Activated T-cell treated with anti-CD3 and anti-CD28 coated beads for 1 hour (primary cell): ENCODE data around the gene ROR1.
"Not testable (repeated sequence)": the region's sequence is repeated elsewhere in the genome, so short reads cannot be mapped to it uniquely, and the experiment has no call there.

ENCODE experiments used
- DNase-seq: peaks from one replicate; pipeline ENCODE4 v3.0.0-alpha.2; 2020; ENCODE audit warnings: low read depth

The ROR1 gene

DNA sequence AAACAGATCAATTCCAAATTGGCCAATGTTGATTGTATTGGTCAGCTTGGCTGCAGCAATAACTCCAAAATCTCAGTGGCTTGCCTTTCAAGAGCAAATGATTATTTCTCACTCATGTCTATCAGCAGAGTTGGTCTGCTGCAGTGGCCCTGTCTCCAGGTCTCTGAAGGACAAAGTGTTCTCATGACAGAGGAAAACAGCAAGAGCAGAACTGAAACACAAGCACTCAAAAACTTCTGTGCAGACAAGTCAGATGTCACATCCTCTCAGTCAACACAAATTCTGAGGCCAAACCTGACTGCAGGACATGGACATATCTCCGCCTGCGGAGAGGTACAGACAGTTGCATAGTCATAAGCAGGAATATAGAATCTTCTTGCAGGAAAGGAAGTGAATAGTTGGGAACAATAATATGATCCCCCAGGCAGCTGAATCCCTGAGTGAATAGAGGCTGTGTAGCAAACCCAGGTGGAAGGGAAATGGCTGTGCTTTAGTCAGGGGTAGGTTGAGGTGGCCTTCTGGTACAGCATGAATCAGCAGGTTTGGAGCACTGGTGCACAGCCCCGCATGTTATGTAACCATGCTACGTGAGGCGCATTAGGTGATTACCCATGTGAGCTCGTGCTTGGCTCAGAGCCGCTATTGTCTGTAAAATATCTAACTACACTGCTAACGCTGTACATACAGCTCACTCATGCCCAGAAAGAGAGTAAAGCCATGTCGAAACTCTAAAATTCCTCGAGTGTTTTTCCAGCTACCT, 412.5 kb downstream of the ROR1 start:
- DNase-seq, result no peak

GRCh38 chr1:64186898-64187280, 413.1 kb downstream of the ROR1 start:
- DNase-seq, result no peak

GRCh38 chr1:64187646-64188045, 413.8 kb downstream of the ROR1 start:
- DNase-seq, result no peak

DNA sequence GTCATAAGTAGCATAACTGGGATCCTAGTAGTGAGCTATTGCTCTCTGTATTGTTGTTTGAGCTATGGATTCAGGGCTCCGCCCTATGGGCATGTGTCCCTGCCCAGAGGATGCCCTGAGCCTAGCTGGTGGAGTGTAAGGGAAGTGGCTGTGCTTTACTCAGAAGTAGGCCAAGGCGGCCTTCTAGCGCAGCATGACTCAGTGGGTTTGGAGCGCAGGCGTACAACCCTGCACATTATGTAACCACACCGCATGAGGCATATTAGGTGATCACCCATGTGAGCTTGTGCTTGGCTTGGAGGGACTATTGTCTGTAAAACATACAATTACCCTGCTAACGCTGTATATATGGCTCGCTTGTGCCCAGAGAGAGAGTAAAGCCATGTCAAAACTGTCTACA, 418.5 kb downstream of the ROR1 start:
- no peak for DNase-seq

GRCh38 chr1:64194168-64195080, 420.6 kb downstream of the ROR1 start:
- DNase-seq, result no peak

GRCh38 chr1:64195081-64195395, 421.2 kb downstream of the ROR1 start:
- no peak for DNase-seq

- no peak for DNase-seq
Observed at GRCh38 chr1:64196074-64196870, 422.5 kb downstream of the ROR1 start.

DNA sequence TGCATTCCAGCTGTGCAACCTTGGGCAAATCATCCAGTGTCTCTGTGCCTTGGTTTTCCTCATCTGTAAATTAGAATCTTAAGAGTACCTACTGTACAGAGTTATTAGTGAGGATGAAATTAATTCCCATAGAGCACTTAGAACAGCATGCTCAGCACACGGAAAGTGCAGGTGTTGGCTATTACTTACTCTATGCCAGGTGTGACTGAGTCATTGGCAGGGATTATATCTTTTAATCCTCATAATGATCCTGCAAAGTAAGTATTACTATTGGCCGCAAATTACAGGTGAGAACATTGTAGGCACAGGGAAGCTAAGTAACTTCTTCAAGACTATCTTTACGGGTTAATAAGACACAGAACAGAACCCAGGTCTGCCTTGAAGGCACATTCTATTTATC, 423.3 kb downstream of the ROR1 start:
- DNase-seq, result no peak

DNA sequence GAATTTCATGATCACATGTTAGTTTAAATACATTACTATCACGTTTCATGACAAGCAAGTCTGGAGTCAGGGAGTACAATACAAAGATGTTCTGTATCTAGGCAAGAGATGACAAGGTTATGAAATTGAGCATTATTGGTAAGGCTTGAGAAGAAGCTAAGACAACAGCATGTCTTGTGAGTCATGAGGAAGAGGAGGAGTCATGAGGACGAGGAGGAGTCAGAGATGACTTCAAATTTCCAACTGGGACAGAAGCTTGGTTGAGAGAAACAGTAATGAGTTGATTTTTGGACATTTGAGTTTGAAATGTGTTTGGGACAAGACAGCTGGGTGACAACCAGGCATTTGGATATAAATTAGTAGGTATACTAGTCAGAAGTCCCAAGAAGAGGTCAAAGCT, 425.3 kb downstream of the ROR1 start:
- no peak for DNase-seq

- no peak for DNase-seq
Observed at GRCh38 chr1:64200064-64200463, 426.2 kb downstream of the ROR1 start.

- no peak for DNase-seq
Observed at GRCh38 chr1:64203420-64203819, 429.6 kb downstream of the ROR1 start, which contains the start of gene UBE2U. TSS of gene UBE2U (plus strand) at chr1:64203623. CDS start at chr1:64204051, 428 bp downstream.

GRCh38 chr1:64209221-64209620, 435.4 kb downstream of the ROR1 start:
- DNase-seq, result no peak

- DNase-seq, result no peak
Observed at GRCh38 chr1:64212031-64212430, 438.2 kb downstream of the ROR1 start.

GRCh38 chr1:64215576-64215975, 441.8 kb downstream of the ROR1 start:
- no peak for DNase-seq

DNA sequence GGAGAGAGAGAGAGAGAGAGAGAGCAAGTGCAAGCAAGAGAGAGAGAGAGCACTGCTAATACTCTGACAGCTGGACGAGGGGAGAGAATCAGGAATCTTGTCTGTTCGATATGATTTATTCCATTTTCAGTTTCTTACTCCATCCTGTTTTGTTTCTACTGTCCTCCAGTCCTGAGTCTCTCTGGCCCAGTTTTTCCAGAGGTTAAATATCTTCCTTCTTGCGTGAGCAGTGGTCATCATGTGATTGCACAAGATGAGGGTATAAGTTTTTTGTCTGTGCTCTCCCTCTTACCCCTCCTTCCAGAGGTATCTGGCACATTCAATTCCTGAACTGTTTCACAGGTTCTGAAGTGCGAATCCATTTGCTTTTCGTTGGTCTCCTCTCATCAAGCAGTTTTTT, 446.4 kb downstream of the ROR1 start:
- no peak for DNase-seq

DNA sequence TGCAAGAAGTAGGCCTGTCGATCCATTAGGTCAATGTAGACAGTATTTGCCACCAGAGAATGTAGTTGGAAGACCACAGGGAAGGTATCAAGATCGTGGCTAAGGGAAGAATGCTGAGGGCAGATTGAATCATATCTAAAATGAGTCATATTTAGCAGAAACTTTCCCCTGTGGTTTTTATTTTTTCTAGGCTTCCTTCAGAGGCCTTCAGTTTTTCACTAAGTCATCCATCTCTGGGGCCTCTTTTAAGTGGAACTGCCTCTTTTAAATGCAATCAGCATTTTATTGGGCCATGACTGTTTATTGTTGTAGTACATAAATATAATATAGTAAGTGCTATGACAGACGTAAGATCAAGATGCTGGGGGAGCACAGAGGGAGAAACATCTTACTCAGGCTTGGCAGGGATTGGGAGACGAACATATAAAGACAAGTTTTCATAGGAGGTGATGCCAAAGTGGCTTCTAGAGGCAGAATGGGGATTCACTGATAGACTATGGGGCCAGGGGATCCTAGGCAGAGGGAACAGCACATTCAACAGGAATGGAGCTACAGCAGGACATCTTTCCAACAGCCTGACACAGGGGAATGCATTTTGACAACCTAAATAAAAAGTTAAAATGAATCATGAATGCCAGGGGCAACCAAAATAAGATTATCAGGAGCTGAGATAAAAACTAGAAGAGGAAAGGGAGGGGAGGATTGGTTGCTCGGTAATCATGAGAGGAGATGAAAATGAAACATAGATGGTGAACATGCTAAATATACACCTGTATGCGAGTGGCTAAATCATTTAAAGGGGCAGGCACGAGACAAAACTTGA, 449.7 kb downstream of the ROR1 start:
- DNase-seq, result no peak

DNA sequence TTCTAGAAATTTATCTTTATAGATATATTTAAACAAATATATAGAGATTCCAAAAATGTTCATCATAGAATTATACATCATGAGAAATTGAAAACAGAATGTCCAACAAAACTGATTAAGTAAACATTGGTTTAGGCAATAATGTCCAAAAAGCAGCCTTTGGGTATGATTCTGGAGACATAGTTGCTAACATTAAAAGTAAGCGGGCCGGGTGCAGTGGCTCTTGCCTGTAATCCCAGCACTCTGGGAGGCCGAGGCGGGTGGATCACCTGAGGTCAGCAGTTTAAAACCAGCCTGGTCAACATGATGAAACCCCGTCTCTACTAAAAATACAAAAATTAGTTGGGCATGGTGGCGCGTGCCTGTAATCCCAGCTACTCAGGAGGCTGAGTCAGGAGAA, 450.4 kb downstream of the ROR1 start:
- DNase-seq, result not testable (repeated sequence)

- DNase-seq, result no peak
Observed at GRCh38 chr1:64228167-64228957, 454.5 kb downstream of the ROR1 start.

GRCh38 chr1:64229307-64229706, 455.5 kb downstream of the ROR1 start:
- no peak for DNase-seq
